ENCODE data around the gene RWDD3. TPM values are rescaled to one million over a fixed set of nuclear protein-coding genes. Genes with fewer than 3 reads are reported as not detected.
A peak's percentile ranks its signal among the peaks of the same experiment; 100 is the strongest.

The RWDD3 gene
- total and polyA plus RNA-seq, 8 donors, result 12.4 to 58.6 (median 46.4) TPM

GRCh38 chr1:95286479-95286878 is 52.5 kb downstream of the RWDD3 start:
- H3K27ac ChIP-seq, result no peak overlapping the region
- H3K36me3 ChIP-seq, result no peaks in the 10 kb centered on the region
- DNase-seq (peak in 1 of 4 donors; percentile 38), ATAC-seq (no peak)
- no peaks in the 10 kb centered on the region for H3K27me3 ChIP-seq
- no peak for TF ChIP-seq CTCF (IDR thresholded peaks at IDR 0.05)
- no peaks in the 10 kb centered on the region for H3K9me3 ChIP-seq
- H3K4me1 ChIP-seq, result no peaks in the 10 kb centered on the region
- intact Hi-C loops (cut with DNase I), result no loop called here
- no peak overlapping the region for H3K4me3 ChIP-seq

- intact Hi-C loops (cut with DNase I), result no loop called here
- H3K27ac ChIP-seq, result no peak overlapping the region
- no peaks in the 10 kb centered on the region for H3K4me1 ChIP-seq
- no peaks in the 10 kb centered on the region for H3K36me3 ChIP-seq
- DNase-seq (peak in 1 of 4 donors; percentile 30), ATAC-seq (no peak)
- H3K9me3 ChIP-seq, result no peaks in the 10 kb centered on the region
- no peak overlapping the region for H3K4me3 ChIP-seq
- no peak for TF ChIP-seq CTCF (IDR thresholded peaks at IDR 0.05)
- no peaks in the 10 kb centered on the region for H3K27me3 ChIP-seq
These were observed 53.1 kb downstream of the RWDD3 start for GRCh38 chr1:95287081-95287480.

- Histone ChIP-seq H3K27ac (no peak overlapping the region), H3K36me3 (no peaks in the 10 kb centered on the region), H3K9me3 (no peaks in the 10 kb centered on the region), H3K4me1 (no peaks in the 10 kb centered on the region), H3K4me3 (no peak overlapping the region), H3K27me3 (no peaks in the 10 kb centered on the region)
- TF ChIP-seq CTCF (IDR thresholded peaks at IDR 0.05), result no peak
- ATAC-seq (peak; percentile 73), DNase-seq (no peak)
- intact Hi-C loops (cut with DNase I), result no loop called here
These were observed 53.8 kb downstream of the RWDD3 start for GRCh38 chr1:95287825-95288224.

Other genes starting within 250 kb of the RWDD3 start
- 1 to 10 TPM; 5.1 to 7.9 TPM for gene ALG14, start 161.3 kb upstream of the RWDD3 start, total RNA-seq
- gene ALG14, start 161.3 kb upstream of the RWDD3 start, polyA plus RNA-seq (ENCODE audit: insufficient read length in 6 of 6), result 10 to 100 TPM in 4 of 6 donors, 1 to 10 TPM in 2; 8.1 to 13.4 (median 11.0) TPM
- 10 to 100 TPM; 14.7 to 21.3 TPM for gene TLCD4, start 116.9 kb upstream of the RWDD3 start, total RNA-seq
- 10 to 100 TPM in 5 of 6 donors, 1 to 10 TPM in 1; 9.5 to 12.5 (median 11.5) TPM for gene TLCD4, start 116.9 kb upstream of the RWDD3 start, polyA plus RNA-seq (ENCODE audit: insufficient read length in 6 of 6)